ENCODE measurements around the gene DEFB116.
"Not testable (repeated sequence)": the region's sequence is repeated elsewhere in the genome, so short reads cannot be mapped to it uniquely, and the experiment has no call there.

The DEFB116 gene

GRCh38 chr20:31308535-31309162, at the start of gene DEFB116:
TSS of gene DEFB116 (minus strand) at chr20:31308585. CDS start at chr20:31308585, 0 bp downstream.
- no peak for DNase-seq

DNA sequence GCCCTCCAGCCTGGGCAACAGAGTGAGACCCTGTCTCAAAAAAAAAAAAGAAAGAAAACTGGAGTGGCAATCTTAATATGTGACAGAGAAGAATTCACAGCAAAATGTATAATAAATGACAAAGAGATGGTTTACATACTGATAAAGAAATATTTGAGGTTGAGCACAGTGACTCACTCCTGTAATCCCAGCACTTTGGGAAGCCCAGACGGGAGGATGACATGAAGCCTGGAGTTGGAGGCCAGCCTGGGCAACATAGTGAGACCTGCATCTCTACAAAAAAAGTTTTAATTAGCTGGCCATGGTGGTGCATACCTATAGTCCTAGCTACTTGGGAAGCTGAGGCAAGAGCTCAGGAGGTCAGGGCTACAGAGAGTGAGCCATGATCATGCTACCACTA, 47.6 kb upstream of the DEFB116 start:
- DNase-seq: no peak

DNA sequence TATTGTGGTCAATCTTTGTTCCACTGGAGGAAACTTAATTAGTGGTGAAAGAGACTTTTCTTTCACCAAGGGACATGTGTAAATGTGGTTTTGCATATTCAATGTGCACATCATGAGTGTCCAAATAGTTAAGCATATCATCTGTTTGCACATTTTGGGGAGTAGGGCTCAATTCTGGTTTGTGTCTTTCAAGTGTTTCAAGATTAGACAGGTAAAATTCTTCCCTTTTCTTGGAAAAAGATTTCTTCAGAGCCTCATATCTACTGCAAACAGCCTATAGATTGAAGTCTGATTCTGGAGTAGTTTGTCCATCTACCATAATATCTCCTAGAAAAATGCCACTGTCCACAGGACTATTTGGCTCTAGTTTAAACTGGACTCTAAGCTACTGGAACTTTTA, 33.1 kb upstream of the DEFB116 start:
- DNase-seq: no peak

DNA sequence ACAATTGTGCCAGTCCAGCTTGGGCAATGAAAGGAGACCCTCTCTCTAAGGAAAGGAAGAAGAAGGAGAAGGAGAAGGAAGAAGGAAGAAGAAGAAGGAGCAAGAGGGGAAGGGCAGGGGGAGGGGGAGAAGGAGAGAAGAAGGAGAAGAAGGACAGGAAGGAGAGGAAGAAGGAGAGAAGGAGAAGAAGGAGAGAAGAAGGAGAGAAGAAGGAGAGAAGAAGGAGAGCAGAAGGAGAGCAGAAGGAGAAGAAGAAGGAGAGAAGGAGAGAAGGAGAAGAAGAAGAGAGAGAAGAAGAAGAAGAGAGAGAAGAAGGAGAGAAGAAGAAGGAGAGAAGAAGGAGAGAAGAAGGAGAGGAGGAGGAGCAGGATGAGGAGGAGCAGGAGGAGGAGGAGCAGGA, 22.5 kb upstream of the DEFB116 start:
- no peak for DNase-seq

DNA sequence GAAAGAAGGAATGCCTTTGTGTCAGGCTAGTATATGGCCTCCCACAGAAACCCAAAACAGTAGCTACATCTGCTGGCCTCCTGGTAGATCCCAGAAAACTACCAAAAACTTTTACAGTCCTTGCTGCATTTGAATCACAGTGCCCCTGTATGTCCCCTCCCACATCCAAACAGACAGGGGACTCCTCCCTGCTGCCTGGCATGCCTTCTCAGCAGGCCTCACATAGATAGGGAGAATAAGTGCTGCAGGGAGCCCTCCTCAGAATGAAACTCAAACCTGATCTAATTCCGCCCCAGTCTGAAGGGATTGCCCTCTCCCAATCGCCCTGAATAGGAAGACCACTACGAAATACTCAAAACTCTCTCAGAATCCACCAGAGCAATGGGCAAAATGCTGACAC, 14.1 kb upstream of the DEFB116 start:
- no peak for DNase-seq

DNA sequence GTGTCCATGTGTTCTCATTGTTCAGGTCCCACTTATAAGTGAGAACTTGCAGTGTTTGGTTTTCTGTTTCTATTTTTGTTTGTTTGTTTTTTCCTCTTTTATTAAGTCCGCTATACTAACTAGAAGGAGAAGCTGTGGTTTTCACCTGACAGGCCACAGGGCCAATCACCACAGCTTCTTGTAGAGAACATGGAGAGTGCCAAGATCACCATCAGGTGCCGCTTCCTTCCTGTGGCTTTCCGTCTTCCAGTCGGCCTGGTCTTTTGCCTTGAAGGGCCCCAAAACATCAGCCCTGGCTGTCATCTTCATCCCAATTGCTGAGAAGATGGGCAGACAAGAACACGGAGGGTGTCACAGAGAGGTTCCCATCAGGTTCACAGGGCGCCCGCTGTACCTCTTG, 23.4 kb downstream of the DEFB116 start:
- DNase-seq: not testable (repeated sequence)

GRCh38 chr20:31278178-31278577, 30.2 kb downstream of the DEFB116 start:
- no peak for DNase-seq

- no peak for DNase-seq
Observed at GRCh38 chr20:31274441-31274840, 33.9 kb downstream of the DEFB116 start.

DNA sequence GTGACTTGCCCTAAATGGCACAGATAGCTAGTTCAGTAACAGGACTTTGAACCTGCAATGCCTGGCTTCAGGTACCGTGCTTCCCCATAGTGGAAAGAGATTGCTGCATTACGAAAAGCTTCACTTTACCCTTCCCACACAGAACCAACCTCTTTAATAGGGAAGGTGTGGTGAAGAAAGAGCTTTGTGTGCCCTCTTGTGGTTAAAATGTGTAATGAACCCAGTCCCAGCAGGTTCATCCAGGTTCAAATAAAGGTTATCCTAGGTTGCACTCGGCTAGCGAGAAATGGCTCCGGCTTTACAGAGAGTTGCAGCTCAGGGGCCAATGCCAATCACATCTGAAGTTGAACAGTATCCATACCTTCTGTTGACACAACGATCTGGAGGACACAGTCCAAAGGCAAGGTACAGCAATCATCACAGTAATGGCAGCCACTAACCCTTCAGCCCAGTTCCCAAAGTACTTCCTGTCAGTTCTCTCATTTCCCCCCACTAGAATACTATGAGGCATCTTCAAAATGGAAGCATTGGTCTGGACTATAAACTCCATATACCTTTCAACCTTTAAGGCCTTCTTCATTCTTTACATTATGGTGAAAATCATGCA, 48.0 kb downstream of the DEFB116 start:
- no peak for DNase-seq

DNA sequence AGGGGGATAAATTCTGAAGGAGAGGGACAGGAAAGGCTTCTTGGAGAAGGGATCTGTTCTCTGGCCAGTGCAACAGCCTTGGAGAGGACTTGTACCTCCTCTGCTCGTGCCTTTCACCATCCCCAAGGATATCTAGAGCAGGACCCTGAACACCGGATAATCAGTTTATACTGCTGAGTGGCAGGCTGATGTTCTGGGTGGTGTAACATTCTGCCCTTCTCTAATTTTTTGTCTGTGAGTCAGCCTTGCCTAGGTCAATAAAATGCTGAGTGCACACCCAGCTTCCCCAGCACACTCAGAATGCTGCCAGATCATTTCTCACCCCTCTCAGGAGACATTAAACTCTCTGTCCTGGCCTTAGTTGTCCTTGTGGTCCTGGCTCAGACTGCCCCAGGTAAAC, 51.0 kb downstream of the DEFB116 start, which contains the start of gene DEFB115:
Gene DEFB115, plus strand, starts transcription at position 301 of the 400 bp plus-strand sequence. Its CDS starts 0 bp downstream, at position 301.
- no peak for DNase-seq

DNA sequence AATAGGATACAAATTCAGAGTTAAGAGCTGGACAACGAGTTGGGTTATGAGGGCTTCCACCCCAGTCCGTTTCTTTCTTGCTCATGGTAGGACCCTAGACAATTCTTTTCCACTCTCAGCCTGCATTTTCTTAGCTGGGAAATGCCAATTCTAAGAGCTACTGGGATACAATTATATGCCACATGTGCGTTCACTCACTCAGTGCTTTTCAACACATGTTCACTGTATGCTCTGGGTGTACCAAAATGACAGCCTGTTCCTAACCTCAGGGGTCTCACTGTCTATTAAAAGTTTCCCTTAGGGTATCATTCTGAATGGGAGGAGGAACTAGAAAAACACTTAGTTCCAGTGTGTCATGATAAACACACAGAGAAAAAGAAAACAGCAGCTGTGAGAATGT, 51.4 kb downstream of the DEFB116 start:
- DNase-seq: no peak

Data from stimulated activated naive CD4-positive, alpha-beta T cell treated with Interleukin-2 at 50 U/mL for 16 hours (primary cell).